Astrocyte of the hippocampus (primary cell): ENCODE measurements around the gene RIOK3.
A peak's percentile ranks its signal among the peaks of the same experiment; 100 is the strongest.

Experiments used
- DNase-seq: peaks from one replicate; pipeline ENCODE4 v3.0.0; 2011; ENCODE audit warnings: low read depth, low spot score

Gene RIOK3

GRCh38 chr18:23451491-23451890 lies 1.6 kb upstream of the RIOK3 start:
- DNase-seq, result no peak

GRCh38 chr18:23452347-23452727 lies 750 bp upstream of the RIOK3 start:
- no peak for DNase-seq

- DNase-seq, result peak; percentile 53
Measured at GRCh38 chr18:23453680-23454058, 582 bp downstream of the RIOK3 start.

GRCh38 chr18:23456835-23457234 lies 3.7 kb downstream of the RIOK3 start:
- DNase-seq, result no peak

- DNase-seq, result no peak
Measured at GRCh38 chr18:23458830-23459529, 5.9 kb downstream of the RIOK3 start.

GRCh38 chr18:23459530-23459921 lies 6.4 kb downstream of the RIOK3 start:
- peak; percentile 7 for DNase-seq

DNA sequence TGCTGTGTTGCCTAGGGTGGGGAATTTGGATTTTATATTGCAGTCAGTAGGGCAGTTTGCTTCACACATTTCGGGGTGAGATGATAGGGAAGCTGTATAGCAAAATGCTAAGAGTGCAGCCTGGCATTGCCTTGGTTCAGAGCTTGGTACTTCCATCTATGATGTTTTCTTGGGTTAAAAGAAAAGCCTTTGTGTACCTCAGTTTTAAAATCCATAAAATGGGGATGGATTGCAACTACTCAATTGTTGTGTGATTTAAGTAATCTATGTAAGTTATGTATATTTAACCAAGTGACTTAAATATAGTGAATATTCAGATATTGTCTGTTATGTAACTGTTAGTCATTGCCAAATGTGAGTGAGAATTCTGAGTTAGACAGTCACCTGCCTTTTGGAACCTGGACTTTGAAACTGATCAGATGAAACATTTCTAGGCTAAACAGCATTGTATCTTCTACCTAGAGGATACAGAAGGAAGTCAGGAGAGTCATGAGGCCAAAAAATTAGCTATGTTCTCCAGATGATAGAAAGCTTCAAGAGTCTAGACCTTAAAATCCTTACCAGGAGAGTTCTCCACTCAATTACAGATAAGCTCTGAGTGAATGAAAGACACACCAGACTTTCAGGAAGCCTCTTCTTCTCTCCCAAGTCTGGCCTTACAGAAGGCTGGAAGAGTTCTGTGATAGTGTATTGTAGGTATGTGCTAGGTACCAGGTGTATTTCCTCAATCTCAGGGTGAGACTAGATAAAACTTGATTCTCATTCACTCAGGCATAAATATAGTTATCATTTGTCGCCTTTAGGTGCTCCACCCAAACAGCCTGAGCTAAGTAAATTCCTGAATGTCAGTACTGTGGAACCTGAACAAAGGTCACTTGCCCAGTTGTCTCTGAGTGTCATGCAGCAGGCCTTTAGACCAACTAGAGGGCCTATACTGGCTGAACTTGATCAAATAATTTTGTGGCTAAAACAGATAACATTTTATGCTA lies 7.5 kb downstream of the RIOK3 start:
- no peak for DNase-seq

- no peak for DNase-seq
Measured at GRCh38 chr18:23462876-23463275, 9.8 kb downstream of the RIOK3 start.

- DNase-seq, result no peak
Measured at GRCh38 chr18:23468753-23469459, 15.8 kb downstream of the RIOK3 start.

DNA sequence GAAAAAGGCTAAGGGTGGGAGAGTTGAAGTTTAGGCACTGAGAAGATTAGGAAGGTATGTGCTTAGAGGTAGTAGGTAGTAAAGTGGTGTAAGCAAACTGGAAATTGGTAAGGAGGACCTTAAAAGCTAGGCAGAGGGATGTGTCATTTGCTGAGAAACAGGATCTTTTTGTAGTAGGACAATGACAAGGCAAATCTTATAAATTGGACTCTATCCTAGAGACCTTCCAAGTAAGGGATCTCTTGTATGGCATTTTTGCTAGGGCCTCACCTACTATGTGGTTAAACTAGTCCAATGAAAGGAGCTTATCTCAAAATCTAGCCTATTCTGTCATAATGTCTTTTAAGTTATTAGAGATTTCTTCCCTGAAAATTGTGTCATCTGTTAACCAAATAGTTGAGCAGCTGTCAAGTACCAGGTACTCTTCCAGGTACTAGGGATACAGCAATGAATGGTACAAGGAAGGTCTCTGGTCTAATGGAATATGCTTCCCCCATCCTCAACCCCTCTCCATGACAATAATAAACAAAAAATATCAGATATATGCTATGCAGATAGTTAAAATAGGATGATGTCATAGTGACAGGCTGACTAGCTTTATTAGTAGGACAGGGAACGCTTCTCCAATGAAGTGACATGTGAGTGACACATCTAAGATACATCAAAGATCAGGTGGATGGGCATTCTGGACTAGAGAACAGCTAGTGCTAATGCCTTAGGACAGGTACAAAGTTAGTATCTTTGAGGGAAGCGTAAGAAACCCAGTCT lies 17.7 kb downstream of the RIOK3 start:
- no peak for DNase-seq

DNA sequence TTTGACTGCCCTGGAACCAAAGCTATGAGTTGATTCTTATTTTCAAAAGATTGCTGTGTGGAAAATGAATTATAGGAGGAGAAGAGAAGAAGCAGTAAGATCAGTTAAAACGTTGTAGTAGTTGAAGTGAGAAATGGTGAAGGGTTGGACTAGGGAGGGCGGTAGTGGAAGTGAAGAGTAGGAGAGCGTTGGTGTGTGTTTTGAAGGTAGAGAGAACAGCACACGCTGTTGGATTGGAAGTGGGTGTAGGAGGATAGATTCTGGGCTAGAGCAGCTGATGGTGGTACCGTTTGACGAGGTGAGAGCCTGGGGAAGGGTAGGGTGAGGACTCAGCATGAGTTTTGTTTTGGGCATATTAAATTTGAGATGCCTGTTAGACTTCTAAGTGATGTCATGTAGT lies 18.4 kb downstream of the RIOK3 start:
- no peak for DNase-seq

DNA sequence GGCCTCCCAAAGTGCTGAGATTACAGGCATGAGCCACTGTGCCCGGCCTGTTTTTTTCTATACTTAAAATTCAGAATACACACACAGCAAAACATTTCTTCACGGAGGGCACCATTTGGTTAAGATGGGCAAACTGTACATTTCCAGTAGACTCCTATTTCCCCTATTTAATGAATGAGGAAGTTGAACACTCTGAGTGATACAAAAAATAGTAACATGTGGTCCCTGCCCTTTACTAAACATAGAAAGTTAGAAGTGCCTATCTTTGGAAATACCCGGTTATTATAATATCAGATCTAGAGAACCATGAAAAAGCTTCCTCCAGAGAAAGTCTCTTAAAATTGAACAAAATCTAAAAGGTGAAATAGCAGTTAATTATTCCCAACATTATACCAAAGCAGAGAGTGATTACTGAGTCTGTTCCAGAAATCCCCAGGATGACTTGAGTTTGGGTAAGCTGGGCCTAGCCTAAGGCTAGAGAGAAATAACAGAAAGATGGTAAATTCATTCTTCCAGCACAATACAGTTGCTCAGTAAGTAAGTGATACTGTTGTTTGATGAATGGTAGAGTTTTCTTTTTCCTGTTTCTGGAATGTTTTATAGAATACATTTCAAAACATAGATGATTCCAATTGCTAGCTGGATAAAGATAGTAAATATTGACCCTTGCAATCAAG lies 26.9 kb downstream of the RIOK3 start:
- no peak for DNase-seq

- no peak for DNase-seq
Measured at GRCh38 chr18:23484561-23485182, 31.6 kb downstream of the RIOK3 start.

DNA sequence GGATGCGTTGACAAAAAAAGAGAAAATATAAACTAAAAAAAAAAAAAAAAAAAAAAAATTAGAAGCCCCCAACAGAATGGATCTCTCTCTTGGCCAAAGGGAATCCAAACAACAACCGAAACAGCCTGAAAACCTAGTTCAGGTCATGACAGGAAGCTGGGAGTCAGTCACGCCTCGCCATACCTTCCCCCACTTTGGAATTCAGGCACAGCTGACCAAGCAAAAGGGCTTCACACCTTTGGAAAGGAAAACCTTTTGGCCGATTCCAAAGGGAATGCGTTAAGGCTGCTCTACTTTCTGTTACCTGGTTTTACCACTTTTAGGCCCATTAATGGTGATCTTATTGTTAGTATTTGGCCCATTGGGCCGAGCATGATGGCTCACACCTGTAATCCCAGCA lies 32.3 kb downstream of the RIOK3 start:
- no peak for DNase-seq

- DNase-seq, result peak; percentile 38
Measured at GRCh38 chr18:23487738-23488570, 34.9 kb downstream of the RIOK3 start.

GRCh38 chr18:23489586-23489985 lies 36.5 kb downstream of the RIOK3 start:
- DNase-seq, result peak; percentile 26

GRCh38 chr18:23493654-23494053 lies 40.6 kb downstream of the RIOK3 start:
- DNase-seq, result no peak

GRCh38 chr18:23494992-23495391 lies 41.9 kb downstream of the RIOK3 start:
- no peak for DNase-seq

DNA sequence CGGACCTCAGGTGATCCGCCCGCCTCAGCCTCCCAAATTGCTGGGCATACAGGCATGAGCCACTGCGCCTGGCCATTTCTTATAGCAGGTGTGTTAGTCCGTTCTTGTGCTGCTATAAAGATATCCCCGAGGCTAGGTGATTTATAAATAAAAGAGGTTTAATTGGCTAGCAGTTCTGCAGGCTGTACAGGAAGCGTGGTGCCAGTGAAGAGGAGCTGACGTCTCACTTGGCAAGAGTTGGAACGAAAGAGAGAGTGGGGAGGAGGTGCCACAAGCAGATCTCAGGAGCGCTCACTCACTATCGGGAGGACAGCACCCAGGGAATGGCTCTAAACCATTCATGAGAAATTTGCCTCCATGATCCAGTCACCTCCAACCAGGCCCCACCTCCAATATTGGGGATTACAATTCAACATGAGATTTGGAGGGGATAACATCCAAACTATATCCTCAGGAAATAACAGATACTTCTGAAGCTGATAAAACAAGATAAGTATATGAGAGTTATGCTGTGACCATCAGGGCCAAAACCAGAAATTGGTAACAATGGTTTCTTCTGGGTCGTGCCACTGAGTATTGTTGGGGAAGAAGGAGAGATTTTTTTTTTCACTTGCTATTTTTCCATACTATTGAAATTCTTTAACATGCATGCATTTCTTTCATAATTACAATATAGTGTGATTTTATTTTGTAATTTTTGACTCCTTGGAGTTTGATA lies 42.8 kb downstream of the RIOK3 start:
- DNase-seq, result no peak
